ENCODE measurements around the gene SCD5. TPM values are rescaled to one million over a fixed set of nuclear protein-coding genes. Genes with fewer than 3 reads are reported as not detected.

Gene SCD5
- total and polyA plus RNA-seq, 2 of the 8 experiments (the other 6 are each of a cell fraction or from before 2014, with no cell fraction given), result 0.92 to 1.2 TPM

DNA sequence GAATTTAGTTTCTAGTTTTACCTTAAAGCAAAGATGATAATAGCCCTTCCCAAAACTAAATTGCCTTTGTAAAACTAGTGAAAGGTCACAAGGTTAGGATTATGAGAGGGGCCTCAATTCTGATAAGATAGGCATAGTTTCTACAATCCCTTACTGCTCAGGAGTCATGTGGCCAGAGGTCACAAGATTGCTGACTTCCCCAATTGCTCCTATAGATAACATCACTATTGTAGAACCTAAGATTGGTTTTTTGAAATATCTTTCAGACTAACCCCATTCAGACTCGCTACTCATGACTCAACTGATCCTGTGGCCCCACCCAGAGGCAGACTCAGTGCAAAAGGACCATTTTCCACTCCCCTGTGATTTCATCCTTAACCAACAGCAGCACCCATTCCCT, 70.3 kb downstream of the SCD5 start:
- H3K9ac ChIP-seq (replicated peaks in 1 of 4; ENCODE audit: extremely low read depth in 1 of 4, low read depth in 3 of 4, low read length in 3 of 4), result no peak overlapping the region
- H2BK15ac ChIP-seq (ENCODE audit: low read length), result no peak overlapping the region
- no peak overlapping the region for H3K18ac ChIP-seq (ENCODE audit: extremely low read depth, low read length)
- no peak overlapping the region for H3K27ac ChIP-seq (ENCODE audit: low read depth, low read length)
- H4K20me1 ChIP-seq (replicated peaks in 1 of 2; ENCODE audit: control insufficient read depth in 1 of 2, insufficient read depth in 2 of 2, low read length in 2 of 2), result no peaks in the 10 kb centered on the region
- no peaks in the 10 kb centered on the region for H3K79me1 ChIP-seq (ENCODE audit: low read depth, low read length)
- H2AFZ ChIP-seq (ENCODE audit: low read length), result no peak overlapping the region
- no peak overlapping the region for H3K23ac ChIP-seq (ENCODE audit: insufficient read length)
- no peaks in the 10 kb centered on the region for H3K27me3 ChIP-seq (replicated peaks in 1 of 4; ENCODE audit: control insufficient read depth in 3 of 4, extremely low read depth in 1 of 4, insufficient read depth in 3 of 4, low read length in 3 of 4)
- H2BK5ac ChIP-seq (ENCODE audit: low read depth, low read length), result no peak overlapping the region
- no peaks in the 10 kb centered on the region for H3K23me2 ChIP-seq (ENCODE audit: low read depth, low read length)
- POLR2A ChIA-PET (ENCODE audit: partially characterized antibody), result no interaction called here
- no peak for FAIRE-seq
- no peak overlapping the region for H2BK12ac ChIP-seq (ENCODE audit: low read depth, low read length)
- CTCF ChIA-PET (ENCODE audit: partially characterized antibody), result interaction anchor here (1.0 to 6.5 kb wide), 5 partner anchors 11 to 22 kb away, joined by 4 to 57 read pairs (median 6); no protein-coding TSS in a partner anchor
- H4K8ac ChIP-seq (ENCODE audit: extremely low read depth, insufficient read depth, low read length), result no peak overlapping the region
- no peak overlapping the region for H3K56ac ChIP-seq (replicated peaks; ENCODE audit: insufficient read length, low read depth, low read length)
- H3K4me3 ChIP-seq (ENCODE audit: extremely low read depth in 1 of 4, insufficient read depth in 2 of 4, low read depth in 3 of 4, low read length in 4 of 4), result no peak overlapping the region
- no peaks in the 10 kb centered on the region for H3K4me1 ChIP-seq (replicated peaks in 1 of 4; ENCODE audit: control insufficient read depth in 3 of 4, insufficient read depth in 4 of 4, low read length in 3 of 4)
- WGBS, 2 experiments (ENCODE audit: extremely low coverage in 1 of 2, insufficient coverage in 1 of 2, insufficient read length in 1 of 2, insufficient replicate concordance in 2 of 2, low coverage in 1 of 2, low lambda C conversion rate in 2 of 2, missing lambda C conversion rate in 1 of 2), result 94% methylated on average over 1 of the region's 1 CpG; no CpG with 5 or more reads in 1 of the 2 experiments
- no peak overlapping the region for H2BK120ac ChIP-seq (replicated peaks; ENCODE audit: low read depth, low read length)
- H3K9me3 ChIP-seq (ENCODE audit: insufficient read depth in 2 of 2, low read depth in 1 of 2, low read length in 1 of 2), result no peaks in the 10 kb centered on the region
- TF ChIP-seq CBX5 (IDR thresholded peaks at IDR 0.05; ENCODE audit: low read depth, low read length) (no peak), TEAD4 (IDR thresholded peaks at IDR 0.05; ENCODE audit: low read depth, low read length) (no peak), SP4 (IDR thresholded peaks at IDR 0.05; ENCODE audit: low read length) (no peak), CEBPB (IDR thresholded peaks at IDR 0.05; ENCODE audit: low read depth, low read length) (no peak)
- TF ChIP-seq, protein P1, sequence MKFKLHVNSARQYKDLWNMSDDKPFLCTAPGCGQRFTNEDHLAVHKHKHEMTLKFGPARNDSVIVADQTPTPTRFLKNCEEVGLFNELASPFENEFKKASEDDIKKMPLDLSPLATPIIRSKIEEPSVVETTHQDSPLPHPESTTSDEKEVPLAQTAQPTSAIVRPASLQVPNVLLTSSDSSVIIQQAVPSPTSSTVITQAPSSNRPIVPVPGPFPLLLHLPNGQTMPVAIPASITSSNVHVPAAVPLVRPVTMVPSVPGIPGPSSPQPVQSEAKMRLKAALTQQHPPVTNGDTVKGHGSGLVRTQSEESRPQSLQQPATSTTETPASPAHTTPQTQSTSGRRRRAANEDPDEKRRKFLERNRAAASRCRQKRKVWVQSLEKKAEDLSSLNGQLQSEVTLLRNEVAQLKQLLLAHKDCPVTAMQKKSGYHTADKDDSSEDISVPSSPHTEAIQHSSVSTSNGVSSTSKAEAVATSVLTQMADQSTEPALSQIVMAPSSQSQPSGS (IDR thresholded peaks at IDR 0.05; ENCODE audit: low read length), result no peak
- no peaks in the 10 kb centered on the region for H3K36me3 ChIP-seq (ENCODE audit: control insufficient read depth in 2 of 4, insufficient read depth in 4 of 4, low read length in 3 of 4)
- H2BK20ac ChIP-seq (ENCODE audit: low read length), result no peak overlapping the region
- no peak overlapping the region for H4K91ac ChIP-seq (replicated peaks; ENCODE audit: insufficient read length, low read length)
- no peak for DNase-seq (ENCODE audit: low read depth in 1 of 2, low spot score in 2 of 2)
- H3K79me2 ChIP-seq (ENCODE audit: control insufficient read depth in 1 of 2, insufficient read depth in 2 of 2, low read length in 2 of 2), result no peaks in the 10 kb centered on the region
- H3K4ac ChIP-seq (replicated peaks; ENCODE audit: insufficient read length, low read depth, low read length), result no peak overlapping the region
- H4K5ac ChIP-seq (ENCODE audit: insufficient read length, low read depth, low read length), result no peak overlapping the region
- no peak overlapping the region for H3K4me2 ChIP-seq (ENCODE audit: insufficient read depth in 1 of 2, low read depth in 2 of 2, low read length in 2 of 2)
- no peak overlapping the region for H2AK5ac ChIP-seq (ENCODE audit: low read depth, low read length)
- no peak overlapping the region for H3K14ac ChIP-seq (ENCODE audit: insufficient read length)
